Measurements from ENCODE around the gene ABRACL.

- no peak for TF ChIP-seq CTCF (IDR thresholded peaks at IDR 0.05; ENCODE audit: insufficient read depth, low read depth, low read length)
- no peak for TF ChIP-seq EZH2 (IDR thresholded peaks at IDR 0.05; ENCODE audit: insufficient read depth, low read length)
Measured at GRCh38 chr6:139064981-139065665, 36.6 kb downstream of the ABRACL start.

Data from astrocyte (in vitro differentiated cells and primary cell).